Epidermal melanocyte (primary cell): ENCODE measurements around the gene FNIP2.

Experiments used
- DNase-seq: peaks from one replicate; pipeline ENCODE4 v3.0.0; 2011; ENCODE audit warnings: low spot score; ENCODE audit not compliant: insufficient read length

The FNIP2 gene

DNA sequence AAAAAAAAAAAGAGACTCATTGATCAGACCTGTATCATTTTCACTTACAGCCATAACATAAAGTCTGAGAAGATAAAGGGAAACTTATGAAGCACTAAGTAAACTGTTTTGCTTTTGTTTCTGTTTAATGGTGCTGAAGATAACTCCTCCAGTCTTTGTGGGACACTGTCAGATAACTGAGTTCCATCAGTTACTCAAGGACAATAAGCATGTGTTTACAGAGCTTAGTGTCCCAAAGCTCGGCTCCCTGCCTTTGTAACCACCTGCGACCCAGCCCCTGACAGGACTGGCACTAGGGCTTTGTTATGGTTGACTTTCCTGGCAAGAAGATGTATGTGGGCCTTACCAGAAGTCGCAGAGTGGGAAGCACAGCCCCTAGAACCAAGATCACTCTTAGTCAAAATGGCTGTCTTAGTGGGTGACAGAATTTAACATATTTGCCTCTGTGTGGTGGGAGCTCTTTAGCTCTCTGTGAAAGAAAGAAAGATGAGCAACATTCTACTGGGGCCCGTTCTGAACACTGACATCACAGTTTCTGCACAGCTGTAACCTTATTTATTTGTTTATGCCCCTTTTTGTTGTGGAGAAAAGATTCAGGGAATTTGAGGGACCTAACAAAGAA is 68.1 kb downstream of the FNIP2 start:
- DNase-seq: no peak

DNA sequence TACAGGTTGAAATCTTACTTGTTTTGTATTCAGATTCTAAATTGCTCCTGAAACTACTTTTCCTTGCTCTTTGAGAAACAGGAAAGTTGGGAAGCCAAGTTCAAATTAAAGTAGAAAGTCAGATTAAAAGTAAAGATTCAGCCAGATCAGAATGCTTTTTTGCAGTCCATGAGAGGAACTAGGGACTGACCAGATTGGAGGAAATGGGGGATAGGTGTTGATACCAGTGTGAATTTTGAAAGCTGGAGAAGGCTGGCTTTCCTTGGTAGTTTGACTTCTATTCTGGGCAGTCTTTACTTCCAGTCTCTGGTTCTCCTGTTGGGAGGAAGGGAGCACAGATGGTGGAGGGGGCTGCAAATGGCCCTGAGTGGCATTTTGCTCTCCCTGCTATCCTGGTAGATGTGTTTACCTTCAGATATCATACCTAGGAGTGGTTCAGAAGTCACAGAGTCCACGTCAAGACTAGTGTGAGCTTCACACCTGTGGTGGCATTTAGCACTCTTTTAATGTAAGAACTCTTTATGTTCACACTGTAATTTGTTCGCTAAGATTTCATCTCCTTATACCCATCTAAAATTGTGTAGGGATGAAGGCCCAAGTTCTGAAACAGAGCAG is 68.8 kb downstream of the FNIP2 start:
- no peak for DNase-seq

DNA sequence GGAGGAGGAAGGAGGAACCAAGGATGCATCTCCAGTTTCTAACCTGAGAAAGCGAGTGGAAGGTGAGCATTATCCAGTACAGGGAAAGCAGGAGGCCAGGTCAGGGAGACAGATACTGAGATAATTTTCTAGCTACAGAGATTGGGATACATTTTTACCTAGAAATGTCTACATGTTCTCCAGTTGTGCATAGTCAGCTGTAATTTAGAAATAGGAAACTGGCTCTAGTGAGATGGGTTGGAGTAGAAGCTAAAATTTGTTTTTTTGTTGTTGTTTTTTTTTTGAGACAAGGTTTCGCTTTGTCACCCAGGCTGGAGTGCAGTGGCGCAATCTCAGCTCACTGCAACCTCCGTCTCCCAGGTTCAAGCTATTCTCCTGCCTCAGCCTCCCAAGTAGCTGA is 71.3 kb downstream of the FNIP2 start:
- DNase-seq: no peak

DNA sequence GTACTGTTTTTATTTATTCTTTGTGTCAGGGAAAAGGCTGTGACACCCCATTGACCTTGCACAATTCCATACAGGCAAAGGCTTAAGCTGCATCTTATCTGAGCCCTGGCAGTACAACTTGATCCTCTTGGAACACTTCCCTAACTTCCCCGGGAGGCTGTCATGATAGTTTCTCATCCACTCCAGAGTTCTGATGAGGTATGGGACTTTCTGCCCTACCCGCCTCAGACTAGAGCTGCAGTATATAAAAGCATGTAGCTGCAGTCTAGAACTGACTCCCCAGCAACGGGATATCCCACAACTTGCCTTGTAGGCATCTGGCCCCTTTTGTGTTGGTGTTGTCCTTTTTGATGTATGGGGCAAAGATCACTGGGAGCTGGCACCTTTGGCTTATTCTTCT is 72.7 kb downstream of the FNIP2 start:
- DNase-seq: no peak

DNA sequence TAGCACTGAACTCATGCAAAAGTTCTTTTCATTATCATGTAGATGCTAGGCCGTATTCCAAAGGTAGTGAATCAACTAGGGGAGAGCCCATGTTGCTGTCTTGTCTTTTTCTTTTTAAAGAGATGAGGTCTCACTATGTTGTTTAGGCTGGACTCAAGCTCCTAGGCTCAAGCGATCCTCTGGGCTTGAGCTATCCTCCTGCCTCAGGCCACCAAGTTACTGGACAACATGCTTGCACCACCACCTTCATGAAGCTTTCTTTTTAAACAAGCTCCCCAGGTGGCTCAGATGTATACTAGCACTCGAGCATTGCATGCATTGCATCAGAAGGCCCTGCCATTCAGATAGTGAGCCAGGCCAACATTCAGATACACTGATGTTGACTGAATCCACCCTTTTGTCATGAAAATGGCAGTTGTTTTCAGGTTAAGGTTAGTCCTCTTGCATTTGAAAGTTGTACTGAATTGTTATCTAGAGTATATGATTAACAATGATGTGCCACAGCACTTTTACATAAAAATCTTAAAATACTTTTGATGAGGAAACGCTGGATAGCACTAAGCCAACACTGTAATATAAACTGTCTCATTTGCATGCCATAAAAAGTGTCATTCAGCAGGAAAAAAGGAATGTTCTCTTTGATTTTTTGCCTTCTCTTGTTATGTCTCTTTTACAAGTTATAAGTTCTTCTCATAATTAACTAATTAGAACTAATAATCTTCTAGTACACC is 76.7 kb downstream of the FNIP2 start:
- DNase-seq: no peak

DNA sequence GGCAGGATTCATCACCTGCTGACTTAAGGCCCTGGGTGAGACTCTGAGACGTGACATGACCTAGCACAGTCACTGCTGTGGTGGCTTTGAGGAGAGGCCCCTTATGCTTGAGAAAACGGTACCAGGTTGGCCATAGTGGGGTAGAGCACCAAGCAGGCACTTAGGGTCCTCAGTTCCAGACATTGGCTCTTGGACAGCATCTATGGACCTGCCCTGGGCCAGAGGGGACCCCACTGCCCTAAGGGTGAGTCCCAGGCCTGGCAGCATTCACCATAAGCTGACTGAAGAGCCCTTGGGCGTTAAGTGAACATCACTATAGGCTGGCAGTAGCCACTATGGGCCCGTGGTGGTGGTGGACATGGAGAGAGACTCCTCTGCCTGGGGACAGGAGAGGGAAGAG is 78.7 kb downstream of the FNIP2 start:
- no peak for DNase-seq

DNA sequence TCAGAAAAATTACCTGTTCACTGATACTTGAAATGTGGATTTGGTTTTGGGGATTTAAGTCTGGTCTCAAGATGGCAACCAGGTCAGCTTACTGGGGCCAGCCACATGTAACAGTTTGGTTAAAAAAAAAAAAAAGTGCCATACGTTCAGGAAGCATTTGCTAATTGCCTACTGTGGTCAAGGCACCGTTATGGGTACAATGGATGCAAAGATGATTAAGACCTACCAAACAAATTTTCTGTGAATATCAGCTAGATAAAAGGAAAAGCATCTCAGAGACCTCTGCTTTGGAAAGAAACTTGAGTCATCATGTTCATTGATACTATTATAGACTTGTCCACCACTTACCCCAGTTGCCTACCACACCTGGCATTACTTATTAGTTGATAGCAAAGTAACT is 80.9 kb downstream of the FNIP2 start:
- no peak for DNase-seq

DNA sequence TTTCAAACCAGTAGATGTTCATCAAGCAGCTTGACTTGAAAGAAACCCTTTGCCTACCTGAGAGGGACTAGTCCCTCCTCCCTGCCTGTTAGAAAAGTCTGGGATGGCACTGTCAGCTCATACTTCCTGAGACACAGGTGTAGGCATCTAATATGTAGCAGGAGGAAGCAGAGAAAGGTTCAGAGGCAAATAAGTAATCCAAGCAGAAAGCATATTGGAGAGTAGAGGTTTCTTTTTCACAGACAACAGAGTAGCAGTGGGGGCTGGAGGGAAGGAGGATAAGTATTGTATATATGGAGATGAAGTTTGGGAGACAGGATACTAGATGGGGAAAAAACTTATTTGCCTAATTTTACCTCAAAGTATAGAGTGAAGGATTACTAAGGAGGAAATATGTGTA is 81.5 kb downstream of the FNIP2 start:
- no peak for DNase-seq

DNA sequence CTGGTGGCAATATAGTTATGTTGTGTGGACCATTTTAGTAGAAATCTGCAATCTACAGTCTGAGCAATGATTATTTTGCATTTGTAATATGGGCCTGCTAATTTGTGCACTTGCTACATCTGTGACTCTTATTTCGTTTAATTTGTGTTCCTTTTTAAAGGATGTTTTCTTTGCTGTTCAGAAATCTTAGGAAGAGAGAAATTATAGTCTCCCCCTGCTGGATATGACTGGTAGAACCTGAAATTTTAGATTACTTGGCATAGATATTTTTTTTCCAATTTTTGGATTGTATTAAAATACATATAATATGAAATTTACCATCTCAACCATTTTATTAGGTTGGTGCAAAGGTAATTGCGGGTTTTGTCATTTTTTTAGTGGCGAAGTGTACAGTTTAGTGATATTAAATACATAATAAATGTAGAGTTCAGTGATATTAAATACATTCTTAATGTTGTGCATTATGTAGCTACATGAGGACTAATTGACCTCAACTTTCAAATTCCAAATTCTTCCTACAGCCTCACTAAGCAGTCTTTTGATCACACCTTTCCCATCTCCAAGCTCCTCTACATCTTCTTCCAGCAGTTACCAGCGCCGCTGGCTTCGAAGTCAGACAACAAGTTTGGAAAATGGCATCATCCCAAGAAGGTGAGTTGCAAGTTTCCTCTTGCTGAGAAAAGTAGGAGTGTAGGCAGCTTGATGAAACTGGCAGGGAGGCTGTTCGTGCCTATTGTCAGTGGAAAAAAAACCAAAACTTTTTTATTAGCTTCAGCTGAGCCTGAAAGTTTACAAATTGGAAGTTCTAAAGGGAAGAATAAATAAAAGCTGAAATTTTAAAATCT is 82.2 kb downstream of the FNIP2 start:
- no peak for DNase-seq

DNA sequence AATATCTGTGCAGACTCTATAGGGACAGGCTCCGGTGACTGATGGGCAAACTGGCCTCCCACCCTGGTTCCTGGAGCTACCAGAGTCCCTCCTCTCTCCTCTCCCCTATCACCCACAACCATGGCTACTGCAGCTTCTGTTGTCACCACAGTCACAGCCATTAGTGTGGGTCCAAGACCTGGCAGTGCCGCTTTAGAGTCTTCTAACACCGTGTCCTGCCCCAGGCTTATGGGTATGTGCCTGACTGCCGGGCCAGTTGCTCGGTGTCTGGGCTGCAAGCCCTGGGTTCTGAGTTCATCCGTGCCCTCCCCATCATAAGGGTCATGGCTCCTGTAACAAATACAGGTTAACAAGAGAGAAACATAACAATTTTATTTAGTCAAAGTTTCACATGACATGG is 85.4 kb downstream of the FNIP2 start:
- DNase-seq: no peak

DNA sequence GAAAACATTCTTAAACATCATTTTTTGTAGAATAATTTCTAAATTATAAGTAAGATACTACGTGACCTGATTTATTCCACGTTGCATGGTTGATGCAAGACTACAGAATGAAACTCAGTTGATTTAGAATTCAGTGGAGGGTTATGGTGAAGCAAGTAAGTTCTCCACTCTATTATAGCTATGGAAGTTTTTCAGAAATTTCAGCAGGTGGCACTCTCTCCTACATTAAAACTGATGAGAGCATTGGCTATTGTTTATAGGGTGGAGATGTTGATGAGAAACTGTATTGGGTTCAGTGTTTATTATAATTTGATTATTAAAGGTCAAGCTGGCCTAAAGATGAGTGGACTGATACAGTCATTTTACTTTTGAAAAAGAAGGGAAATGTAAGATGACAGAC is 88.0 kb downstream of the FNIP2 start:
- DNase-seq: peak; percentile 32

DNA sequence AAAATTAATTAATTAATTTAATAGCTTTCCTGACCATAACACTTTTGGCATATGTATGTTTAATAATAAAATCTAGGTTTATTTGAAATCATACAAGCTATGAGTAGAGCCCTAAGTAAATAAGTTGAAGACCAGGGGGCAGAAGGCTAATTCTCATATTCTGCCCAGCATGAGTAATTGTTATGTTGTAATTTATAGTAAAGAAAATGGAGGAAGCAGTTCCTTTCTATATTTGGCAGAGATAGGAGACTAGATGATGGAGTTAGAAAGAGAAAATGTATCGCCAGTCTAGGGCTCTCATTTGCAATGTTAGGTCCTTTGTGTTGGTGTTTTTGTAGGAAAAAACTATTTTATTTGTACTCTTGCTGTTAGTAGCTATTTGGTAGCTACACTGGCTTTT is 89.1 kb downstream of the FNIP2 start:
- DNase-seq: no peak

DNA sequence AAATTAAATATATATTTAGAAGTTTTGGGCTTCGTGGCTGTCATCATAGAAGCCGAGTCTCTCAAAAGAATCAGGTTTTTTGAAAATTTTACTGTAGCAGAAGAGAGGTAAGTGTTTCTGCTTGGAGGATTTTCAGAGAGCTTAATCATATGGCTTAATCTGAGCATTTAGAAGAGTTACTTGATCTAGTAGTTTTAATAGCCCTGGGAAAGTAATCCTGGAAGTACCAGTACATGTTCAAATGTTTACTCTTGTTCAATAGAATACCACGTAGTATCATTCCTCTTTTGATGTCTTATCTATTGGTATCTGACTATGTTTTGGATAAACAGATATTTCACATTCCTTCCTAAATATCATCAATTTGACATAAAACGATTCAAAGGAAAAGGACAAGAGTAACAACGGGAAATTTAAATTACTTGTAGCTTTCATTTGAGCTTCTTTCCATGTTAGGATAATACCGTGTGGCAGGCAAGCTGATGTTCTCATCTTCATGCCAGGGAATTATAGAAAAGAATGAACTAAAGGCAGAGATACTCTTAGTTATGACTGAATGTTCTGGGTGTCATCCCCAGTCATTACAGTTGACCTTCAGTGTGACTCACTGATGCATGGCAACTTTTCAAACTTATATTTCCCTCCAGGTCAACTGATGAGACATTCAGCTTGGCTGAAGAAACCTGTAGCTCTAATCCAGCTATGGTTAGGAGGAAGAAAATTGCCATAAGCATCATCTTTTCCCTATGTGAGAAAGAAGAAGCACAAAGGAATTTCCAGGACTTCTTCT is 89.8 kb downstream of the FNIP2 start:
- no peak for DNase-seq

DNA sequence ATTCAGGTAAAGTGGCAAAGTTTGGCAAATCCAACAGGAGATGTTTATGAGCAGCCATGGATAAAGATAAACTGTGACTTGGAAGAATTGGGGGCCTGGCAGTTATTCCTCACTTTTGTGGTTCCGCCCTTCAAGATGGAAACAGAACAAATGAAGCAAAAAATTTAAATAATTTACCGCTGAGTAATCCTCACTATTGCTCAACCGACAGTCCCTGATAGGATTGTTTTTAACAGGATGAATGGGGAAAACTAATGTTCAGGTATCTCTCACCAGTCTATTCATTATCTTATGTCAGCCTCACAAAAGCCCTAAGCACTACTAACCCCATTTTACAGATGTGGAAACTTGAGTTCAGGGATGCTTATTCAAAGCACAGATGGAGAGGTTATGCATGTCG is 90.8 kb downstream of the FNIP2 start:
- DNase-seq: no peak

DNA sequence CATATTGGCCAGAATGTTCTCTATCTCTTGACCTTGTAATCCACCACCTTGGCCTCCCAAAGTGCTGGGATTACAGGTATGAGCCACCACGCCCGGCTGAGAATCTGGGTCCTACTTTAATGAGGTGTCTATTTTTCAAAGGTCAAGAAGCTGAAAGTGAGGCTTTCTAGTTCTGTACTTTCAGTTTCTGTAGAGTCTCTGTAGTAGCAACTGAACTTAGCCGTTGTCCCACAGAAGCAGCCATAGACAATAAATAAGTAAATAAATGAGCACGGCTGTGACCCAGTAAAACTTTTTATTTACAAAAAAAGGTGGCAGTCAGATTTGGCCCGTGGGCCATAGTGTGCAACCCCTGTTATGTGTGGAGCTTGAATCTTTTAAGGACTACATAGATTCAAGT is 92.0 kb downstream of the FNIP2 start:
- no peak for DNase-seq

DNA sequence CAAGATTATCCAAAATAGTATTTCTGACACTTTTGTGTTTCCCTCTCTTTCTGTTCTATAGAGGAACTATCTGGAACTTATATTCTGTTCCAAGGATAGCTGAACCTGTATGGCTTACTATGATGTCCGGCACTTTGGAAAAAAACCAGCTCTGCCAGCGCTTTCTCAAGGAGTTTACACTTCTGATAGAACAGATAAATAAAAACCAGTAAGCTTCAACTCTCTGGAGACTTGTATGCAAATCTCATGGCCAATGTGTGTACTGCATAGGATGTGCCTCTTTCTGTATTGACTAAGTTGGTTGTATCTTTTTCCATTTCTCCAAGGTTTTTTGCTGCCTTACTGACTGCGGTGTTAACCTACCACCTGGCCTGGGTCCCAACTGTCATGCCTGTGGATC is 92.5 kb downstream of the FNIP2 start:
- DNase-seq: no peak

DNA sequence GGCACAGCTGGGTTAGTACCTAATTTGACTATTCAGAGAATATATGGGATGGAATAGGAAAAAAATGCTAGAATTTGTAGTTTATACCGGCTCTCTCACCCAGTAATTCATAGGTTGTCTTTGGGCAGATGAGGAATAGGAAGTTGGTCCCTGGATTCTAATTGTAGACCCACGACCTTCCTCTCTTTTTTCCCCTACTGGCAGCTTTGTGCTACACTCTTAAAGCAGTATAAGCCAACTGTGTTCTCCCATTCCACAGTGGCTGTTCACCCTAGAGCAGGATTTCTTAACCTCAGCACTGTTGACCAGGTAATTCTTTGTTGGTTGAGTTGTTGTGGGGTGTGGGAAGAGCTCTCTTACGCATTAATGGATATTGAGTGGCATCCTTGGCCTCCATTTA is 92.9 kb downstream of the FNIP2 start:
- no peak for DNase-seq

DNA sequence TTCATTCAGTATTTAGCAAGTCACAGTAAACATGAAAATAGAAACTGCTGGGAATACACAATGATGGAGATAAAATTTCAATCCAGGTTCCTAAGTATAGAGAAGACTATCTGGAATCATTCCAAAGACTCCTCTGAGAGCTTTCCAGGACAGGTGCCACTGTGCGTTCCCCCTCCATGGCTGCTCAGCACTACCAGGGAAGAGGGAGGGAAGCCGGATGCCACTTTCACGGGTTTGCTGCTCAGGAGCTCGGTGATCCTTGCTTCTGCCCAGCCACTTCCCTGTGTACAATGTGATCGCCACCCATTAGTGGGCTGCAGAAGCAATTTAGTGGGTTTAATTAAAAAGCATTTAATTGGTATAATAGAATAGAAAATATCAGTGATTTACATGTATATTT is 94.5 kb downstream of the FNIP2 start:
- DNase-seq: no peak

DNA sequence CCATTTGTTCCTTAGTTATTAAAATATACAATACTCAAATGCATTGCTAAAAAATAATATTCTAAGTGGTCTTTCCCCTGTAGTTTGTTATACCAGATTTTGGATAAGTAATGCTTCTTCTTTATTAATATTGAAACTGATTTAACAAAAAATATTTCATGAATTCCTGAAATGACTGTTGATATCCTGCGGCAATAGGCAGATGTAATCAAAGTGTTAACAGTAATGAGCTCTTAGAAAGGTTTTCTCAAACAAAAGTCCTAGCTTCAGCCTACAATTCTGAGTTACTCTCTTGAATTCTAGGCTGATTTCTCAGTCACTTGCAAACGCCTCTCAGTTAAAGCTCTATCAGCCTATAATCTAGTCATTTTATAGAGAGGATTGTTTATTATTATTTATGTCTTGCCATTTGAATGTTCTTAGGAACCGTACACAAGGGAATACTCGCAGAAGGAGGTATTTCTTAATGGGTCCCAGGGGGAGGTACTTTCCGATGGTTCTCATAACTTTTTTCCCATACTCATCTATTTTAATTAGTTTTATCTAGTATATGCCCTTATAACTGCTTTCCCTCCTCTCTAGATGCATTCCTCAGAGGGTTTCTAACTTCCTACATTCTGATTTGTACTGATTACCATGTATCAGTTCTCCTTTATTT is 96.8 kb downstream of the FNIP2 start:
- no peak for DNase-seq

DNA sequence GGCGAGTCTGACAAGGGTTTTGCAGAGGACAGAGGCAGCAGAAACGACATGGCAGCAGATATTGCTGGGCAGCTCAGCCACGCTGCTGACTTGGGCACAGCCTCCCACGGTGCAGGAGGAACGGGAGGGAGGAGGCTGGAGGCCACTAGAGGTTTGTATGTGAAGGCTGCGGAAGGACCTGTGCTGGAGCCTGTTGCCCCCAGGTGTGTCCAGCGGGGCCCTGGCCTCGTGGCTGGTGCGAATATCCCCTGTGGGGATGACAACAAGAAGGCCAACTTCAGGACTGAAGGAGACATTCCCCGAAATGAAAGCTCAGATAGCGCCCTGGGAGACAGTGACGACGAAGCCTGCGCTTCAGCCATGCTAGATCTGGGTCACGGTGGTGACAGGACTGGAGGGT is 100.2 kb downstream of the FNIP2 start:
- DNase-seq: no peak

DNA sequence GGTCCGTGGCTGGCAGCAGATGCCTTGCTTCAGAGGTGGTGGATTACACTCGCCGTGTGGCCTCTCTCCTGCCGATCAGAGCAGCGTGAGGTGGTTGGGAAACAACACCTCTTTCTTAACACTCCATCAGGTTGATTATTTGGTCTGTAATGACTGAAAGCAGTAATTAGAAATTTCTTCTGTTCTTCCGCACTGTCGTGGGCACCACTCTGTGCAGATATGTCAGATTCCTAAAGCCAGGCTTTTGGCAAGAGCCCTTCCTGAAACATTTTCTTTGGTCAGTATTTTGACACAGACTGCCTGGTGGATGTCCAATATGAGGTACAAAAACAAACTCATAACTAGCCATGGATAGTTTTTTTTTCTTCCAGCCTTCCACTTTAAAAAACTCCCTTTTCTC is 100.9 kb downstream of the FNIP2 start:
- DNase-seq: no peak
